ENCODE data around the gene LMNTD1.
"Not testable (repeated sequence)": the region's sequence is repeated elsewhere in the genome, so short reads cannot be mapped to it uniquely, and the experiment has no call there.

Gene LMNTD1

GRCh38 chr12:25553098-25553497 lies at the start of gene LMNTD1:
TSS of gene LMNTD1 (minus strand) at chr12:25553283. CDS start at chr12:25552959, 324 bp downstream.
- H3K4me3 Mint-ChIP-seq = no peak within 1 kb of the TSS
- H3K9me3 Mint-ChIP-seq = no peaks in the 10 kb centered on the region
- H3K27ac Mint-ChIP-seq = no peak within 1 kb of the TSS
- no peaks in the 10 kb centered on the region for H3K36me3 Mint-ChIP-seq
- peaks cover 1% of the 10 kb centered on the region for H3K27me3 Mint-ChIP-seq
- H3K4me1 Mint-ChIP-seq = peaks cover 3% of the 10 kb centered on the region
- ATAC-seq = no peak

GRCh38 chr12:25598956-25599355 lies 45.9 kb upstream of the LMNTD1 start:
- H3K27ac Mint-ChIP-seq = no peak overlapping the region
- H3K9me3 Mint-ChIP-seq = peaks cover 18% of the 10 kb centered on the region
- H3K27me3 Mint-ChIP-seq = no peaks in the 10 kb centered on the region
- H3K4me1 Mint-ChIP-seq = peaks cover 7% of the 10 kb centered on the region
- no peak overlapping the region for H3K4me3 Mint-ChIP-seq
- ATAC-seq = no peak
- H3K36me3 Mint-ChIP-seq = no peaks in the 10 kb centered on the region

- H3K27ac Mint-ChIP-seq, H3K4me1 Mint-ChIP-seq, H3K4me3 Mint-ChIP-seq, H3K36me3 Mint-ChIP-seq, ATAC-seq: not testable (repeated sequence)
- Mint-ChIP-seq H3K9me3 (peaks cover 18% of the 10 kb centered on the region), H3K27me3 (peaks cover 17% of the 10 kb centered on the region)
Observed at GRCh38 chr12:25595496-25595895, 42.4 kb upstream of the LMNTD1 start.

- Mint-ChIP-seq H3K36me3 (no peaks in the 10 kb centered on the region), H3K9me3 (peaks cover 18% of the 10 kb centered on the region), H3K4me3 (no peak overlapping the region), H3K4me1 (peaks cover 7% of the 10 kb centered on the region), H3K27ac (no peak overlapping the region), H3K27me3 (peaks cover 17% of the 10 kb centered on the region)
- ATAC-seq = no peak
Observed at GRCh38 chr12:25594376-25594775, 41.3 kb upstream of the LMNTD1 start.

- H3K27ac Mint-ChIP-seq = no peak overlapping the region
- no peak for ATAC-seq
- H3K9me3 Mint-ChIP-seq = peaks cover 10% of the 10 kb centered on the region
- no peaks in the 10 kb centered on the region for H3K36me3 Mint-ChIP-seq
- H3K4me1 Mint-ChIP-seq = peaks cover 7% of the 10 kb centered on the region
- peaks cover 17% of the 10 kb centered on the region for H3K27me3 Mint-ChIP-seq
- no peak overlapping the region for H3K4me3 Mint-ChIP-seq
Observed at GRCh38 chr12:25592725-25593495, 39.8 kb upstream of the LMNTD1 start.

- no peak for ATAC-seq
- peaks cover 7% of the 10 kb centered on the region for H3K4me1 Mint-ChIP-seq
- no peak overlapping the region for H3K4me3 Mint-ChIP-seq
- peaks cover 17% of the 10 kb centered on the region for H3K27me3 Mint-ChIP-seq
- no peak overlapping the region for H3K27ac Mint-ChIP-seq
- no peaks in the 10 kb centered on the region for H3K36me3 Mint-ChIP-seq
- H3K9me3 Mint-ChIP-seq = peaks cover 10% of the 10 kb centered on the region
Observed at GRCh38 chr12:25591144-25591543, 38.1 kb upstream of the LMNTD1 start.

GRCh38 chr12:25590011-25590721 lies 37.1 kb upstream of the LMNTD1 start:
- ATAC-seq = no peak
- Mint-ChIP-seq H3K9me3 (peaks cover 4% of the 10 kb centered on the region), H3K4me3 (no peak overlapping the region), H3K27me3 (peaks cover 17% of the 10 kb centered on the region), H3K27ac (no peak overlapping the region), H3K4me1 (peaks cover under 1% of the 10 kb centered on the region), H3K36me3 (no peaks in the 10 kb centered on the region)

GRCh38 chr12:25587346-25587745 lies 34.3 kb upstream of the LMNTD1 start:
- H3K9me3 Mint-ChIP-seq = peaks cover 4% of the 10 kb centered on the region
- no peak for ATAC-seq
- no peak overlapping the region for H3K27ac Mint-ChIP-seq
- H3K4me3 Mint-ChIP-seq = no peak overlapping the region
- H3K36me3 Mint-ChIP-seq = no peaks in the 10 kb centered on the region
- H3K4me1 Mint-ChIP-seq = no peaks in the 10 kb centered on the region
- H3K27me3 Mint-ChIP-seq = peaks cover 12% of the 10 kb centered on the region

GRCh38 chr12:25585662-25586061 lies 32.6 kb upstream of the LMNTD1 start:
- ATAC-seq = no peak
- Mint-ChIP-seq H3K4me1 (no peaks in the 10 kb centered on the region), H3K4me3 (no peak overlapping the region), H3K27ac (no peak overlapping the region), H3K27me3 (no peaks in the 10 kb centered on the region), H3K9me3 (peaks cover 4% of the 10 kb centered on the region), H3K36me3 (no peaks in the 10 kb centered on the region)

GRCh38 chr12:25585021-25585523 lies 32.0 kb upstream of the LMNTD1 start:
- H3K4me3 Mint-ChIP-seq = no peak overlapping the region
- no peaks in the 10 kb centered on the region for H3K36me3 Mint-ChIP-seq
- no peaks in the 10 kb centered on the region for H3K4me1 Mint-ChIP-seq
- no peak overlapping the region for H3K27ac Mint-ChIP-seq
- no peaks in the 10 kb centered on the region for H3K27me3 Mint-ChIP-seq
- ATAC-seq = no peak
- peaks cover 4% of the 10 kb centered on the region for H3K9me3 Mint-ChIP-seq

GRCh38 chr12:25584596-25584995 lies 31.5 kb upstream of the LMNTD1 start:
- Mint-ChIP-seq H3K9me3 (peaks cover 4% of the 10 kb centered on the region), H3K4me3 (no peak overlapping the region), H3K27me3 (no peaks in the 10 kb centered on the region), H3K36me3 (no peaks in the 10 kb centered on the region), H3K4me1 (no peaks in the 10 kb centered on the region), H3K27ac (no peak overlapping the region)
- ATAC-seq = no peak

- ATAC-seq = no peak
- peaks cover 4% of the 10 kb centered on the region for H3K9me3 Mint-ChIP-seq
- H3K27me3 Mint-ChIP-seq = no peaks in the 10 kb centered on the region
- no peaks in the 10 kb centered on the region for H3K4me1 Mint-ChIP-seq
- H3K4me3 Mint-ChIP-seq = no peak overlapping the region
- no peak overlapping the region for H3K27ac Mint-ChIP-seq
- no peaks in the 10 kb centered on the region for H3K36me3 Mint-ChIP-seq
Observed at GRCh38 chr12:25583545-25583944, 30.5 kb upstream of the LMNTD1 start.

- no peak for ATAC-seq
- Mint-ChIP-seq H3K36me3 (no peaks in the 10 kb centered on the region), H3K27me3 (peaks cover 10% of the 10 kb centered on the region), H3K27ac (no peak overlapping the region), H3K9me3 (peaks cover 3% of the 10 kb centered on the region), H3K4me1 (no peaks in the 10 kb centered on the region), H3K4me3 (no peak overlapping the region)
Observed at GRCh38 chr12:25581067-25581466, 28.0 kb upstream of the LMNTD1 start.

- Mint-ChIP-seq H3K9me3 (peaks cover 3% of the 10 kb centered on the region), H3K27me3 (peaks cover 10% of the 10 kb centered on the region), H3K4me1 (no peaks in the 10 kb centered on the region), H3K4me3 (no peak overlapping the region), H3K36me3 (no peaks in the 10 kb centered on the region), H3K27ac (no peak overlapping the region)
- no peak for ATAC-seq
Observed at GRCh38 chr12:25578411-25579143, 25.5 kb upstream of the LMNTD1 start.

GRCh38 chr12:25574761-25575160 lies 21.7 kb upstream of the LMNTD1 start:
- H3K27ac Mint-ChIP-seq = no peak overlapping the region
- H3K4me3 Mint-ChIP-seq = no peak overlapping the region
- peaks cover 10% of the 10 kb centered on the region for H3K27me3 Mint-ChIP-seq
- no peaks in the 10 kb centered on the region for H3K4me1 Mint-ChIP-seq
- H3K9me3 Mint-ChIP-seq = peaks cover 3% of the 10 kb centered on the region
- ATAC-seq = no peak
- H3K36me3 Mint-ChIP-seq = no peaks in the 10 kb centered on the region
